Activated CD4-positive, alpha-beta T cell treated with anti-CD3 and anti-CD28 coated beads, Interleukin-2, Interleukin-6, amounts not matched to agents 100 ng/mL and 50 ng/mL, durations not matched to agents 16 hours and 8 hours (primary cell): Measurements from ENCODE around the gene CYP20A1.
"Not testable (repeated sequence)": the region's sequence is repeated elsewhere in the genome, so short reads cannot be mapped to it uniquely, and the experiment has no call there.

Experiments used
- DNase-seq: peaks from one replicate; pipeline ENCODE4 v3.0.0-alpha.2; 2020

CYP20A1 gene

DNA sequence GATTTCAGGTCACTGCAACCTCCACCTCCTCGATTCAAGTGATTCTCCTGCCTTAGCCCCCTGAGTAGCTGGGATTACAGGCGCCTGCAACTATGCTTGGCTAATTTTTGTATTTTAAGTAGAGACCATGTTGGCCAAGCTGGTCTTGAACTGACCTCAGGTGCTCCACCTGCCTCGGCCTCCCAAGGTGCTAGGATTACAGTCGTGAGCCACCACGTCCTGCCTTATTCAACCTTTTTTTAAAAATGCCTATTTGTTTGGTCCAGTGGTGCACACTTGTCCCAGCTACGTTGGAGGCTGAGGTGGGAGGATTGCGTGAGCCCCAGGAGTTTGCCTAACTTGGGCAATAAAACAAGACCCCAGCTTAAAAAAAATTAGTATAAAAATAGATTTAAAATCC lies 43.3 kb downstream of the CYP20A1 start:
- no peak for DNase-seq

DNA sequence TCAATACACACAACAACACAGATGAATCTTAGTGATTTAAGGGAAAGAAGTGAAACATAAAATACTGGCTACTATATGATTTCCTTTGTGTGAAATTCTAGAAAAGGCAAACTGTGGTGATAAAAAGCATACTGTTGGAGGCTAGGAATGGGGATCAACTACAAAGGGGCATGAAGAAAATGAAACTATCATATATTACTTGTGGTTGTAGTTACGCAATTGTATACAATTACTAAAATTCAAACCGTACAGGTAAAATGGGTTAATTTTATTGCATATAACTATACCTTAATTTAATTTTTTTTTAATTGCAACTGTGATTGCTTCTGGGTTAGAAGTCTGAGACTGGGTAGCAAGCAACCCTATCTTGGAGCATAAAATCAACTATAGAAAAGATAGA lies 47.7 kb downstream of the CYP20A1 start:
- DNase-seq = no peak

DNA sequence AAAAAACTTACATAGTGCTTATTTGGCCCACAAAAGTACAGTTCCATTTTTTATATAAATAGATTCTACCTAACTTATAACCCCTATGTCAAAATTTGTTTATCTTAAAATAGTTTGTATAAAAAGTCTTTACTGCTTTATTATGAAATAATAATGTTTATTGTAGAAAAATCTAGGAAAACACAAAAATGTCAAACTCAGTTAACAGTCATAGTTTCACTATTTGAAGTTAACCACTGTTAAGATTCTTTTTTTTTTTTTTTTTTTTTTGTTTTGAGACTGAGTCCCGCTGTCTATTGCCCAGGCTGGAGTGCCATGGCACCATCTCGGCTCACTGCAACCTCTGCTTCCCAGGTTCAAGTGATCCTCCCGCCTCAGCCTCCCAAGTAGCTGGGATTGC lies 62.8 kb downstream of the CYP20A1 start:
- no peak for DNase-seq

DNA sequence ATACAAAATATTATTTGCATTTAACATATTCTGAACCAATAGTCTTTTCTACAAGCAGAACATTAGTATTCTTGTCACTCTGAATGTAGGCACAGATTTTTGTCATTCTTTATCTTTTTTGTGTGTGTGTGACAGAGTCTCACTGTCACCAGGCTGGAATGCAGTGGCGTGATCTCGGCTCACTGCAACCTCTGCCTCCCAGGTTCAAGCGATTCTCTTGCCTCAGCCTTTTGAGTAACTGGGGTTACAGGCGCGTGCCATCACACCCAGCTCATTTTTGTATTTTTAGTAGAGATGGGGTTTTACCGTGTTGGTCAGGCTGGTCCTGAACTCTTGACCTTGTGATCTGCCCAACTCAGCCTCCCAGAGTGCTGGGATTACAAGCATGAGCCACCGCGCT lies 63.8 kb downstream of the CYP20A1 start:
- not testable (repeated sequence) for DNase-seq

DNA sequence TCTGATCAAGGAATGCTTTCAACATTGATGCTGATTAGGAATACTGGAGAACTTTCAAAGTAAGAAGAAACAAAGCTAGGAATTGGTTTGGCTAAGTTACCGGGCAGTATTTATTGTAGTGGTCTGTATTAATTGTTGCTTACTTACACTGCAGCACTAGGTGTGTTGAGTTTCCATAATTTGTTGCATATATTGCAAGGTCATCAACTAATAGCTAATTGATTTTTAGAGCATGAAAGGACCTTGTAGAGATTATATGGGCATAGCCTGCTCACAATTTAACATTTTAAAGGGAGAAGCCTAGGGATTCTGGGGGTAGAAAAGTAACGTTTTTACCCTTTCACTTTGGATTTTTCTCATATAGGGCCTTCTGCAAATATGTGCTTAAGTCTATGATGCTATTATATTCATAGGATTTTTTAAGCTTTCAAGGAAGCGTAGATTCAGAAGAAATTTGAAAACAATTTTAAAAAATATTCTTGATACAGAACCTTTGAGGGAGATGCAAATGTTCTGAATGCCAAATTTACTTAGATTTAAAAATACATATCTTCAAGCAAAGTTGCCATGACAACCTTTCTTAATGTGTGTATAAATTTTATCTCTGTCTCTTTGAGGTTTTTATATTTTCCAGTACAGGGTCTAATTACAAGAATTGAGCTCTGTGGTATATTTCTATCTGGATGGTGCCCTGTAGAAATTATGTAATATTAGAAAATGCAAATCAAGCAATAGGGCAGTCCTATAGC lies 72.0 kb downstream of the CYP20A1 start:
- no peak for DNase-seq

DNA sequence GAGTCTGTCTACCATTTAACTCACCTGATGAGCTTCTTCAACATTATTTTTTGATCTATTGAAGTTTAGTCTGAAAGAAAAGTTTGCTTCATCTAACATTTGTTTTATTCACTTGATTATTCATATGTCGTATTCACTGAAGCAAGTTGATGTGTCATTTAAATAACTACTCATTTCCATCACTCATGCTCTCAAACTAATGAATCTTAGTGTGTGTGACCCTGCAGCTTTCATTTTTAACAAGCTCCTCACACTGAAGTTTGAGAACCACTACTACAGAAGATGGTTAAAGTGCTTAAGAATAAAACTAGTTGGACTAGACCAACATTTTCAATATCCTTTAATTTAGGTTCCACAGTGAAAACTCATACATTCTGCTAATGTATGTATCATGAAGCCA lies 87.5 kb downstream of the CYP20A1 start:
- DNase-seq = peak; percentile 41

DNA sequence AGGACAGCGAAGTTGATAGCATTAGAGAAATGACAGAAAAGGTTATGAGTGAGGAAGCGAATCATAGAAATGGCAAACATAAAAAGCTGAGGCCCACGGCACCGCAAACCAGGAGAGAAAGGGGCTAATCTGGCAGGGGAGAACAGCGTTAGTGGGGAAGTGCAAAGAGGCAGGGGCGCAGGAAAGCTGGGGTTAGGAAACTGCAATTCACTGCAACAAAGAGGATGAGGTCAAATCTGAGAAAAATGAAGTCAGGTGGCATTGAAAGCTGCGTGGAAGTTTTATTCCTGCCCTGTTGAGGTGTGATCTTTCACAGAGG lies 88.7 kb downstream of the CYP20A1 start:
- DNase-seq = peak; percentile 2

DNA sequence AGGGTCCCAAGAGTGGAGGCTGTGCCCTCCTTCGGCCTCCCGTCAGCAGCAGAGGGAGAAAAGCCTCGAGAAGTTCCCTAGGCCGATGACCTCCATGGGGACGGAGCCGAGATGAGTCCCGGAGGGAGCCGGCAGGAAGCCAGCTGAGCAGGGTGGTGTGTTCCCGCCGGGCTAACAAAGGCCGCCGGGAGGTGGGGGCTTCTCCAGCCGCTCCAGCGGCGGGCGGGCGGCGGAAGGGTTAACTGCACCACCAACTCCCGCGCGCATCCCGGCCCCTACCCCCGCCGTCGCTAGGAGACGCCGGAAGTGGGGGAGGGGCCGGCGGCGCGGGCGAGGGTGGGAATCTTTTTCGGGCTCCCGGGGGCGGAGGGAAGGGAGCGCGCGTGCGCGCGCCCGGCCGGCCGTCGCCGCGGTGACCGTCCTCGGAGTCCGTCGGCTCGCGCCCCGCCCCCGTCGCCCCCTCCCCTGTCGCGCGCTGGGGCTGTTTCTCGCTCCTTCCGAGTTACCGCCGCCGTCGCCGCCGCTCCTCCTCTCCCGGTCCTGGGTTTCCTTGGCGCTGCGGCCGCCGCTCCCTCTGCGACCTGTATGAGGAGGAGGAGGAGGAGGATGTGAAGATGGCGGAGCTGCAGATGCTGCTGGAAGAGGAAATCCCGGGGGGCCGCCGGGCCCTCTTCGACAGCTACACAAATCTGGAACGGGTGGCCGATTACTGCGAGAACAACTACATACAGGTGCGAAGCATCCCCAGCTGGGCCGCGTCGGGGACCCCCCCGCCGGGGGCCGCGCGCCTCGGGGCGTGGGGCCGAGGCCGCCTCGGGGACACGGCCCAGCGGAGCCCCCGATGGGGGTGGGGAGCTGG lies 89.3 kb downstream of the CYP20A1 start, which contains the start of gene ABI2:
ABI2 (plus strand) TSS at position 494 of the 859 bp plus-strand sequence; CDS start at position 615, 121 bp downstream.
- DNase-seq = peak; percentile 82

DNA sequence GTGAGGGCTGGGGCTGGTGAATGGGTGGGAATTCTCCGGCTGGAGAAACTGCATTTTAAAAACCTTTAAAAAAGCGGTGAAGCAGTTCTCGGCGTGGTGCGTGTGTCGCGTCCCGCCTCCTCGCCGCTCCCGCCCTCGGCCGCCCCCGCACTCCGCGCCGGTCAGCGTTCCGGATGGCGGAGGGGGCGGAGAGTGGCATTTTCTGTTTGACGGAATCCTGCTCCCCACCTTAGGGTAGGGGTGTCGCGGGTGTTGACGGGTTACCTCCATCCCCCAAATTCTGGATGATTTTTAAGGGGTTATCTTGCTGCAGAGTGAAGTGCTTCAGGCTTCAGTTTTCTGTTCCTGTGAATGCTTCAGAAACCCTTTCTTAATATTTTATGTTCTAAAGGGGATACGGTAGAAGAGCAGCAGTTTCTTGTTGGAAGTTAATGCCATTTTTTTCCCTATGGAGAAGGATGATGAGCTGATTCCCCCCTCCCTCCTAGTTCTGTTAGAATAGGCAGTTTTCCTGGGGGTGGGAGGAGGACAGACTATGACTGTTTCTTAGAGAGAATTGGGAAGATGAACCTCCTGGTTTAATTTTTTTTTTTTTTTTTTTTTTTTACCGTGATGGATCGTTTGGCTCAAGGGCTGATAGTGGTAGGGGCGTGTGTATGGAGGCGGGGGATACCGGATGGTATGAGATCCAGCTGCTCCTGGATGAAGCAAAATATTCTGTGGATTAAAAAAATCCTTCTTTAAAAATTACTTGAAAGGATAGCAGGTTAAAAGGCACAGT lies 90.1 kb downstream of the CYP20A1 start:
- DNase-seq = peak; percentile 56

DNA sequence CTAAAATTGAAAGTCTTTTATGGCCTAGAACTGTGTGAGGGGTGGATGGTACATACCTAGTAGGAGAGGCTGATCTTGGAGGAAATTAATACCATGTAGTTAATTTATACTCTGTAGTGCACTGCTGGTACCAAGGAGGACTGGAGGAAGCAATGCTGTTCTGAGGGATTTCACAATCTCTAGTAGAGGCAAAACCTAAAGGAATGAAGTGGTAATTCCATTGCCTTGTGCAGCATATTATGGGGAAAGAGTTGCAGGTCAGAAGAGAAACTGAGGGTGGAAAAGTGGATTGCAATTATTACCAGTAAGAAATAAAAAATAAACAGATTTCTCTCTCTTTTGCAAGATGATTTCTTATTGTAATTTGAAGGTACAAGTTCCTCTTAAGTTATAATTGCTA lies 91.6 kb downstream of the CYP20A1 start:
- DNase-seq = no peak

DNA sequence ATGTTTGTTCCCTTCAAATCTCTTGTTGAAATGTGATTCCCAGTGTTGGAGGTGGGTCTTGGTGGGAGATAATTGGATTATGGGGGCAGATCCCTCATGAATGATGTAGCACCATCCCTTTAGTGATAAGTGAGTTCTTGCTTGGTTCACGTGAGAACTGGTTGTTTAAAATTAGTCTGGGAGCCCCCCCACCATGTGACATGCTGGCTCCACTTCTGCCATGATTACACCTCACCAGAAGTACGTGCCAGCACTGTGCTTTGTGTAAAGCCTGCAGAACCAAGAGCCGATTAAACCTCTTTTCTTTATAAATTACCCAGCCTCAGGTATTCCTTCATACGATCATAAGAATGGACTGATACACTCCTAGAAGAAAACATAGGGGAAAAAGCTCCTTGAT lies 99.5 kb downstream of the CYP20A1 start:
- no peak for DNase-seq

DNA sequence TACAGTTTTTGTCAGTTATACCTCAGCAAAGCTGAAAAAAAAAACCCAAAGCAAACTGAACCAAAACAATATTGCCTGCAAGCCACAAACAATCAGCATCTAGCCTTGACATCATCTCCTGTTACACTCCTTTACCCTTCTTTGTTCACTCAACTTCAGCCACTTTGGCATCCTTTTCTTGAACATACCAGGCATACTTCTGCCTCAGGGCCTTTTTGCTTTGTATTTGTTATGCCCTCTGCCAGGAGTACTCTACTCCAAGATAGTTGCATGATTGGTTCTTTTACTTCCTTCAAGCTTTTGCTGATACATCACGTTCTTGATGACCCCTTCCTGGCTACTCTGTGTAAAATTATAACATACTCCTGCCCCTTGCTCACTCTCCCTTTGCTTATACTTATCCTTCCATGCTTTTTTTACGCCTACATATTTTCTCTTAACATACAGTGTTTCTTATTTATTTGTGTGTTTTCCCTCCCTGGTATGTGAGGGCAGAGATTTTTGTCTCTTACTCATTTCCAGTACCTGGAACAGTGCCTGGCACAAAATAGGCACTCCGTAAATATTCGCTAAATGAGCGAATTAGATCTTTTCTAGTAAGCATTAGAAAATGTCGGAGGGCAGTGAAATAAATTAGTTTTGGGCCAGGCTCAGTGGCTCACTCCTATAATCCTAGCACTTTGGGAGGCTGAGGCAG lies 102.1 kb downstream of the CYP20A1 start:
- no peak for DNase-seq

DNA sequence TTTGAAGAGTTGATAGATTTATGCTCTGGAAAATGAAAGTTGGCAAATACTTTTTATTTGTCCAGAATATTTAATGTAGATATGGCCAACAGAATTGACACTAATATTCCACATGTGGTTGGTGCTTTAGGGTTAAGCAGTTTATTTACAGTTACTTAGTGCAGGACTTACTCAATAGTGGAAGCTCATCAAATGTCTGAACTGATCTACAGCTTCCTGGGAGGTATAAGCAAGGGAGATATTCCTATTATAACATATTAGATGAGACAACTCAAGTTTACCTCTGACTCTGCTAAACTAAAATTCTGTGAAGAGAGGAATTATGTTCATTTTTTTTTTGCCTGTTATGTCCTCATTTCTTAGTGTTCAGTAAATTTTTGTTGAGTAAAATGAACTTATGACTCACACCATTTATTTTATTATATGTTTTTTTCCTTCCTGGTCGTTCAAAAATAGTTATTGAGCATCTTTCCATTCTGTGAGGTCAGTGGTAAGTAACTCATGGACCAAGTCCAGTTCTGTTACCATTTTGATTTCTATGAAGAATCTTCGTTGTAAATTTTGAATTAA lies 103.0 kb downstream of the CYP20A1 start:
- no peak for DNase-seq

DNA sequence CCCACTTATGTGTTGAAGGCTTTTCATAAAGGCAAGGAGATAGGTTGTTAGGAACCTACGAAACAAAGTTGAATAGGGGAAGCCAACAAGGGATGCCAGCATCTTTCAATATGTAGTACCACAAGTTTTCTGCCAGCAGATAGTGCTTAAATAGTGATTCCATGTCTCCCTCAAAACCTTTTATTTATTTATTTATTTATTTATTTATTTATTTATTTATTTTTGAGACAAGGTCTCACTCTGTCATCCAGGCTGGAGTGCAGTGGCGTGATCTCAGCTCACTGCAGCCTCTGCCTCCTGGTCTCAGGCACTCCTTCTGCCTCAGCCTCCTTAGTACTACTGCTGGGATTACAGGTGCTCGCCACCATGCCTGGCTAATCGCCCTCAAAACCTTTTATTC lies 103.6 kb downstream of the CYP20A1 start:
- DNase-seq = not testable (repeated sequence)

DNA sequence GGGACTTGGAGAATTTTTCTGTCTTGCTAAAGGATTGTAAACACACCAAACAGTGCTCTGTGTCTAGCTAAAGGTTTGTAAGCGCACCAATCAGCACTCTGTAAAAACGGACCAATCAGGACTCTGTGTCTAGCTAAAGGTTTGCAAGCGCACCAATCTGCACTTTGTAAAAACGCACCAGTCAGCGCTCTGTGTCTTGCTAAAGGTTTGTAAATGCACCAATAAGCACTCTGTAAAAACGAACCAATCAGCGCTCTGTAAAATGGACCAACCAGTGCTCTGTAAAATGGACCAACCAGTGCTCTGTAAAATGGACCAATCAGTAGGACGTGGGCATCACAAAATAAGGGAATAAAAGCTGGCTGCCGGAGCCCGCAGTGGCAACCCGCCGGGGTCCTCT lies 105.8 kb downstream of the CYP20A1 start:
- DNase-seq = no peak

DNA sequence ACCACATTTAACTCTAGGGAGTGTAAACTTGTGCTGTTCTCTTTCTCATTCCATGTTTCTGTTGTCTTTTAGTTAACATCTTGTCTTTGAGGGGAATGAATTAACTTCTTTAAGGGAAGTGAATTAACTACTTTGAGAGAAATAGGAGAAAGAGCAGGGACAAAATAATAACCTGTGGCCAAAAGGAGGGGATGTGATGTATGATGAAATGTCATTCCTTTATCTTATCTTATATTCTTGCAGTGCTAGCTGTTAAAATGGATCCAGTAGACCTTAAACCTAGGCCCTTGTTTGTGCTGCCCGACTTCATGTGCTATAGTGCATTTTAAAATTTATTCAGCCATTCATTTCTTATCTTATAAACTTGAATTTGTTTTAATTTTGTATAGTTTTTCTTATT lies 107.8 kb downstream of the CYP20A1 start:
- no peak for DNase-seq

DNA sequence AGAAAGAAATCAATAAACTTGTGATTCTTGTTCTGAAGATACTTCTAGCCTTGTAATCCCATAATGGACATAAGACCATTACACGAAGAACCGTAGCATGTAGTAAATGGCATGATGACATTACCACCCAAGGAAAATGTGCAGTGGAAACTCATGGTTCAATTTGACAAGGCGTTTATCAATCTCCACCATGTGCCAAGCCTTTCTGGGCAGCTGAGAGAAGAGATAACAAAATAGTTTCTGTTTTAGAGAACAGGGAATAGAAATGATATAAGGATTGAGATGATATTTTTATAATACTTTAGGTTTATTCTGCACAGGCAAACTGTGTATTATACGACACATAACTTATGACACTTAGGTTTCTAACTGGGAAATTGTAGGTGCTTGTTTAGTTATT lies 108.6 kb downstream of the CYP20A1 start:
- DNase-seq = no peak

DNA sequence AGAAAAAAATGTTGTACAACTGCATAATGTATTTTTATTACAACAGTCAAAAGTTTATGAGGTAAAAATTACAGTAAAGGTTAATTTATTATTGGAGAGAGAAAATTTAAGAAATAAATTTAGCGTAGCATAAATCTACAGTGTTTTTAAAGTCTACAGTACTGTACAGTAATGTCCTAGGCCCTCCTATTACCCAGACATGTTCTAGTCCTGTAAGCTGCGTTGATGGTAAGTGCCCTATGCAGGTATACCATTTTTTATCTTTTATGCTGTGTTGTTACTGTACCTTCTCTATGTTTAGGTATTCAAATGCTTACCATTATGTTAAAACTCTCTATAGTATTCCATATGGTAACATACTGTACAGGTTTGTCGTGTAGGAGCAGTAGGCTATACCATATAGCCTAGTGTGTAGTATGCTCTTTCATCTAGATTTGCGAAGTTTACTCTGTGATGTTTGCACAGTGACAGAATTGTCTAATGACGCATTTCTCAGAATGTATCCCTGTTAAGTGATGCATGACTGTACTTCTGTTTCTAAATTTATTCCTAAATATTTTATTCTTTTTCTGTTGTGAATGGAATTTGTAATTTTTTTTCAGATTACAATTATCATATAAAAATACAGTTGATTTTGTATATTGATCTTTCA lies 113.9 kb downstream of the CYP20A1 start:
- DNase-seq = no peak

DNA sequence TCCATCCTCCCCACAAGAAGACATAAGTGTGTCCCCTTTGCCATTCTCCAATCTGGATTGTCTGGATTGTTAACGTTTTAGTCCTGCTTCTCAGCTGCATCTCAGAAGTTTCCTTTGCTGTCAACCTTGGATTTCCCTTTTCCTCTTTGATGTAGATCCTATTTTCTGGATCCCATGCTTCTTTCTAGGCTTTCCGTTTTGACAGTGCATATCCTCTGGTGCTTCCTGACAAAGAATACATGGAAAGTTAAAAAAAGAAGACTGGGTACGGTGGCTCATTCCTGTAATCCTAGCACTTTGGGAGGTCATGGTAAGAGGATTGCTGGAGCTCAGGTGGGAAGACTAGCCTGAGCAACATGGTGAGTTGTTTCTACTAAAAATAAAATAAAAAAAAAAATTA lies 116.1 kb downstream of the CYP20A1 start:
- no peak for DNase-seq
